Stimulated activated CD8-positive, alpha-beta memory T cell treated with anti-CD3 and anti-CD28 coated beads, Interleukin-4, amount 100 ng/mL, for 4 hours (primary cell): Measurements from ENCODE around the gene PGLYRP1.

ENCODE experiments used
- DNase-seq, 2 donors: peaks; one replicate each; pipeline ENCODE4 v3.0.0-alpha.2; 2020; ENCODE audit warnings: low read depth in 2 of 2, low spot score in 1 of 2

Gene PGLYRP1, protein sequence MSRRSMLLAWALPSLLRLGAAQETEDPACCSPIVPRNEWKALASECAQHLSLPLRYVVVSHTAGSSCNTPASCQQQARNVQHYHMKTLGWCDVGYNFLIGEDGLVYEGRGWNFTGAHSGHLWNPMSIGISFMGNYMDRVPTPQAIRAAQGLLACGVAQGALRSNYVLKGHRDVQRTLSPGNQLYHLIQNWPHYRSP

DNA sequence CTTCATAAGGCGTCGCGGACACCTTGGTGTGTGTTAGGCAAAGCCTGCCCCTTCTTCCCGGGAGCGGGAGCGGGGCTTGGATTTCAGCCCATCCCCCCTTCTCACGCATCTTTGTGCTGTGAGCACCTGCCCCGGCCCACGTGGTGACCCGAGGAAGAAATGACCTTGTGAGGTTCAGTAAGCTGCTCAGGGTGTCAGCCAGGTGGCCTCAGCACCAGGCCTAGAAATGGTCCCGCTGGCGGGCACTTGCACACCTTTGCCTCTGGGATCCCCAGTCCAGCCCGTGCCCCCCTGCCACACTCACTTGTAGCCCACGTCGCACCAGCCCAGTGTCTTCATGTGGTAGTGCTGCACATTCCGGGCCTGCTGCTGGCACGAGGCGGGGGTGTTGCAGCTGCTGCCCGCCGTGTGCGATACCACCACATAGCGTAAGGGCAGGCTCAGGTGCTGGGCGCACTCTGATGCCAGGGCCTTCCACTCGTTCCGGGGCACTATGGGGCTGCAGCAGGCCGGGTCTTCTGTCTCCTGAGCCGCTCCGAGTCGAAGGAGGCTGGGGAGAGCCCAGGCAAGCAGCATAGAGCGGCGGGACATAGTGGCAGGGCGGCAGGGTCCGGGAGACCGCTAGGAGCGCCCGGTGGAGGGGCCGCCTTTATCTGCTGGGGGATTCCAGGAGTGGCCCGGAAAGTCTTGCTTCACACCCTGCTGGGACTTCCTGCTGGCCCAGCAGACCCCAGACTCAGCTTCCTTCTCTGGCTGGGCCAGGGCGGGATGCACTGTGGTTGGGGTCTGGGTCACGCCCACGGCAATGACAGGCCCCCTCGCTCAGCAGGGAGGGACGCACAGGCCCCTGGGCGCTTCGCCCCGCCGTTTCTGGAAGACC, at the start of gene PGLYRP1:
Gene PGLYRP1, minus strand, starts transcription at position 623 of the 880 bp plus-strand sequence. Its CDS starts 32 bp downstream, at position 591.
- DNase-seq, result no peak

DNA sequence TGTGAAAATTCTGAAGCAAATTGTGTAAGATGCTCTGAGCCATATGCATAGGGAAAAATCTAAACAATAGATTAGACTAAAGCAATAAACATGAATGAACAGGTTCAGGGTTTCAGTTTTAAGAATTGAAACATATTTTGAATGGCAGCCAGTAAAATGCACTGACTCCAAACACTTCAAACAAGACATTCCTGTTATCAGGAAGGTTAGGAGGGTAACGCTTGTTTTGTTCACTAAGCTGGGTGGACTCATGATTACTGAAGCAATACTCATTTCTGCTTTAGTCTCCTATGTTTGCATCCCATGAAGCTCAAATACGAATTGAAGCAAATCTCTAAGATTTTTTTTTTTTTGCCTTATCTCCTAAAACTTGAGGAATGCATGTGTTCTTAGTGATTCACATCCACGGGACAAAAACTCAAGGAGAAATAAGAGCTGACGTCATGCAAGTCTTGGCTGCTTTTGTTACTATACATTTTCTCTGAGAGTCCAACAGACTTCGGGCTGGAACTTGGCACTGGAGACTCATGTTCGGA, 47.0 kb upstream of the PGLYRP1 start:
- DNase-seq, result no peak

DNA sequence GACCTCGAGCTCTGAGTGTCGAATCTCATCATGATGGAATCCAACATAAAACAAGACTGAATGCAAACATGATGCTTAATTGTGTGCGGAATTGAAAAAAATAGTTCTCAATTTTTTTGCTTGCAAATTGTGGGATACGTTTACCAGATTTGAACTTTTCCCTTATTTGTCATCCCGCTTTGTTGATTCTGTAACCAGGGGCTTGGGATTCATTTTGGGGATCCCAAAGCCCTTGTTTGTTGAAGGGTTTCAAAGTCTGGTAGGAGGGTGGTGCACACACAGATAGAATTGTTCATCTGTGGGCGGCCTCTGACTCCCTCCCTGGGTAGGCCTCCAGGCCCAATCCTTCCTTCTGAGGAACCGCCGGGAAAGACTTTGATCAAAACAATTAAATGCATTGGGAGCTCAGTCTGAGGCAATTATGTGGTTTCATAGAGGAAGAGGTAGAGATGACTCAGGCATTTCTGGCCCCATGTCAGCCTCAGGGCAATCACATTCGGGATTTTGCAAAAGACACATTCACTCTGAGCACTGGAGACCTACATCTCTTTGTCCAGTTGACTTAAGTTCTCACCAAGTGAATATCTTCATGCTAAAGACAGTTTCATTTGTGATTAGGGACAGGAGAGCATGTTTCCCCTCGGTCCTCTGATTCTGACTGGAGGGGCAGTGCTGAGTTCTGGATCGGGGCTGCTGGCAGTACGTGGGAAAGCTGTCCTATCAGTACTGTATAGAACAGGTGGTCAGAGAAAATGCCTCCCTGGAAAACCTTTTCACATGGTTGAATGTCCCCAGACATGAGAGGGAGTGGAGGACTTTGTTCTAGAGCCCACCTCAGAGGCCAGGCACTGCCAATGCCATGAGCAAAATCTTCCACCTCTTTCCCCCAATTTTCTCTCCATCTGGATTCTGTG, 45.7 kb upstream of the PGLYRP1 start:
- no peak for DNase-seq

DNA sequence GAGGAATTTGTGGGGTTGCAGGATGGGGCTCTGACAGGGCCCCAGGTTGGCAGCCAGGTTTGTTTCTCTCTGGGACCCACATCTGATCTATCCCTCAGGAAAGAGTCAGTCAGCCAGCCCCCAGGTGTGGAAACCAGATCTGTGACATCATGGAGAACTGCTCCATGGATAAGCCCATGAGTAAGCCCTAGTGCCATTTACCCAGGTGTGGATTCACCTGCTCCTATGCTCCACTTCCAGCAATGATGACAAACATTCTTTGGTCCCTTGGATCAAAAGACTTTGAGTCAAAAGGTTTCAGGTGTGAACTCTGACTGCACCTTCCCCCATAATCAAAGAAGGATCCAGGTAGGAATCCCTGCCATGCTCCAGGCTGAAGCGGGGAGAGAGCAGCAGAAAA, 44.8 kb upstream of the PGLYRP1 start:
- no peak for DNase-seq

DNA sequence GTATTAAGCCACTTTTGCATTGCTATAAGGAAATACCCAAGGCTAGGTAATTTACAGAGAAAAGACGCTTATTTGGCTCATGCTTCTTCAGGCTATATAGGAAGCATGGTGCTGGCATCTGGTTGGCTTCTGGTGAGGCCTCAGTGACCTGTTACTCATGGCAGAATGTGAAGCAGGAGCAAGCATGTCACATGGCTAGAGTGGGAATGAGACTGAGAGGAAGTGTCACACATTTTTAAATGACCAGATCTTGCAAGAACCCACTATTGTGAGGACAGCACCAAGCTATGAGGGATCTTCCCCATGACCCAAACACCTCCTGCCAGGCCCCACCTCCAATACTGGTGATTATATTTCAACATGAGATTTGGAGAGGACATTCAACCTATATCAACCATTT, 43.6 kb upstream of the PGLYRP1 start:
- no peak for DNase-seq

DNA sequence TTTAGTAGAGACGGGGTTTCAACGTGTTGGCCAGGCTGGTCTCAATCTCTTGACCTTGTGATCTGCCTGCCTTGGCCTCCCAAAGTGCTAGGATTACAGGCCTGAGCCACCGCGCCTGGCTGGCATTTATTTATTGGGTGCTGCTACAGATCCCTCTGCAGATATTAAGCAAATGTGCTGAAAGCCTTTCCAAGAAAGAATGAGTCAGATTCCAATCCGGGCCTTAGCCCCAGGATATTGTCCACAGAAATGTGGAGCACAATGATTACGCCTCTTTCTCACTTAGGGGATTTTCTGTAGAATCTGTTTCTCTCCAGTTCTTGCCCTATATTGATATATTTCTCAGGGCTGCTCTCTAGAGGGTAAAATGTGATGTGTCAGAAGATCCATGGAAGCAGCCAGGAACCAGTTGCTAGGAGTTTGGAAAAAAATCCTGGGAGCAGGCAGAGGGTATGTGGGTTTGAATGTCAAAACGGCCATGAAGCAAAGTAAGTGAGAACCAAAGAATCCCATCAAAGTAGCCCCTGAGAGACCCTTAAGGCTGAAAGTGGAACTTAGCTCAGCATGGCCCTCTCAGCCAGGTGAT, 42.7 kb upstream of the PGLYRP1 start:
- DNase-seq, result no peak

DNA sequence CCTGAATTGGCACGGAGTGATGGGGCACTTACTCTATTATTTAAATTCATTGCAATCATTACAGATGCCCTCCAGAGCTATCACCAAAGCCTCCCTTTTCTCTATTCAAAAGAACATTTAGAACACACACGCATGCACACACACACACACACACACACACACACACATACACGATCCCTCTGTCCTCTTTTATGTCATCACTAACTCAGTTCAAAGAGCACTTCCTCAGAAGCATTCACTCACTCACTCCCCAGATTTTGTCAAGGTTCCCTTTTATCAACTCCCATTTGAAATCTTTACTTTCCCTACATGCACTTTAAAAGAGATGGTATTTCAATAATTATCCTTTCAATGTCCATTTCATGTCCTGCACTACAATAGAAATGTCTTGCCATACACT, 40.3 kb upstream of the PGLYRP1 start:
- DNase-seq, result no peak

DNA sequence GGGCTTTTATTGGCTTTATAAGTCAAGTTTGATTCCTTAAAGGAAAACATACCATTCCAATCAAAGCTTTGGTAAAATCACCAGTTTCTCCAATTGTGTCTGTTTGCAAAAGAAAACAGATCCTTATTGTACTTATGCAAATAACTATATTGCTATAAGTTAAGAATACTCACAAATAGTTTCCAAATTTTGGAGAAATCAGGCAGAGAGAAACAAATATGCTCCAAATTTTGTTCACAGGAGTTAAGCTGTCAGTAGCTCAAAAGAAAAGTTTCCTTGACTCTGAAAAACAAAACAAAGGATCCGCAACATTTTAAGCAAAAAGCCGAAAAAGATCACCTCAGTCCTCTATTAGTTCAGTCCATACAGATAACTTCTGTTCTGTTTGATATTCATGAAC, 37.2 kb upstream of the PGLYRP1 start:
- no peak for DNase-seq

DNA sequence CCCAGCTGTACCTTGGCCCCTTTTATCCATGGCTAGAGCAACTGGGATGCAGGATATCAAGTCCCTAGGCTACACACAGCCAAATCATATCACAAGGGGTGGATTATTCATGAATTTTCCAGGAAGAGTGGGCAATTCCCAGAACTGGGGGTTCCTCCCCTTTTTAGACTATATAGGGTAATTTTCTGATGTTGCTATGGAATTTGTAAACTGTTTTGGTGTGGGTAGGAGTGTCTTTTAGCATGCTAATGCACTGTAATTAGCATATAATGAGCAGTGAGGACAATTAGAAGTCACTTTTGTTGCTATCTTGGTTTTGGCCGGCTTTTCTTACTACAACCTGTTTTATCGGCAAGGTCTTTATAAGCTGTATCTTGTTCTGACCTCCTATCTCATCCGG, 35.9 kb upstream of the PGLYRP1 start:
- DNase-seq, result no peak

DNA sequence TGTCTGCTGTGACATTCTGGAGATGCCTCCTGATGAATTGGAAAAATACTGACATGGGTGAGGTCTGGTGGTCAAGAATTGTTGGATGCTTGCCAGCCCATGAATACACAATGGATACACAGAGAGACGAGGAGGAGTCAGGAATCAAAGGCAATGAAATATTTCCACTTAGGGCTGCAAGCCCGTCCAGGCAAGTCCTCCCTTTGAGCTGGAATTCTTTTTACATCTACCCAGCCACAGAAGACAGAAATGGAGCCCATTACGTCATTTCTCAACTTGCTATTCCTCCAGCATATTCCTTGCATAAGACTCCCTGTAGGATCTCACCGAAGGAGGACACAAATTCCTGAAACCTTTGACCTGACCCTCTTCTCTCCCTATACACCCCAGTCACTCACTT, 33.7 kb upstream of the PGLYRP1 start:
- no peak for DNase-seq

DNA sequence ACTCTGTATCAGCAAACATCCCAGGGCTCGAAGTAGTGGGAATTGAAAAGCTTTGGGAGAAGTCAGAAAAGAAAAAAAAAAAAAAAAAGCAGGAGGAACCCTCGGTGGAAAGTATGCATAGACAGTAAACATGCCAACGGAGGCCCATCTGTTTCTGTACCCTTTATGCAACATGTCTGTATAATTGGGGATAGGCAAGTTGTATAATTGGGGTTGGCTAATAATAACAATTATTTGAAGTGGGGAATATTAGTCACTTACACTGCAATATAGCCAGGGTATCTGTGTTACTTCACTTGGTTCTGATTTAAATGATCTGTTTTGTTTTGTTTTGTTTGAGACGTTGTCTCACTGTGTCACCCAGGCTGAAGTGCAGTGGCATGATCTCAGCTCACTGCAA, 30.0 kb upstream of the PGLYRP1 start:
- no peak for DNase-seq

DNA sequence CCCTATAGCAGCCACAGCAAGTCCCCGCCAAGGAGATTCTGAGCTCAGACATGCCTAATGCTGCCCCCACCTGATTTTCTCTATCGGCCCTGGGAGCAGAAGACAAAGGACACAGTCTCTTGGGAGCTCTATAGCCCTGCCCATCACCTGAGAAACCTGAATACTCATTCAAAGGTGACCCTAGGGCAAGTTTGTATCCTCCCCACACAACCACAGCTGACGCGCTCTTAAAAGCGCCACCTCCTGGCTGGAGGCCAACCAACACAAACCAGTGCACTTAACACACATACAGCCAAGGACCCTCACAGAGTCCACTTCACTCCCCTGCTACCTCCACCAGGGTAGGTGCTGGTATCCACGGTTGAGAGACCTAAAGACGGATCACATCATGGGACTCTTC, 26.7 kb upstream of the PGLYRP1 start:
- DNase-seq, result no peak

DNA sequence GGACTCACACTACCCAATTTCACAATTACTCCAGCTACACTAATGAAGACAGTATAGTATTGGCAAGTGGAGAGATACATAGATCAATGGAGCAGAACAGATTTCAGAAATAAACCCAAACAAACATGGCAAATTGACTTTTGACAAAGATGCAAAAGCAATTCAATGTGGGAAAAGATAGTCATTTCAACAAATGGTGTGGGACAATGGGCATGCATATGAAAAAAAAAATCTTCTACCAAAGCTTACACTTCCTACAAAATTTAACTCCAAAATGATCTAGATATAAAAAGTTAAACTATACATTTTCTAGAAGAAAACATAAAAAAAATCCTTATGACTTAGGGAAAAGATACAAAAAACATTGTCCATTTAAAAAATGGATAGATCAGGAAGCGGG, 20.7 kb upstream of the PGLYRP1 start:
- DNase-seq, result no peak

DNA sequence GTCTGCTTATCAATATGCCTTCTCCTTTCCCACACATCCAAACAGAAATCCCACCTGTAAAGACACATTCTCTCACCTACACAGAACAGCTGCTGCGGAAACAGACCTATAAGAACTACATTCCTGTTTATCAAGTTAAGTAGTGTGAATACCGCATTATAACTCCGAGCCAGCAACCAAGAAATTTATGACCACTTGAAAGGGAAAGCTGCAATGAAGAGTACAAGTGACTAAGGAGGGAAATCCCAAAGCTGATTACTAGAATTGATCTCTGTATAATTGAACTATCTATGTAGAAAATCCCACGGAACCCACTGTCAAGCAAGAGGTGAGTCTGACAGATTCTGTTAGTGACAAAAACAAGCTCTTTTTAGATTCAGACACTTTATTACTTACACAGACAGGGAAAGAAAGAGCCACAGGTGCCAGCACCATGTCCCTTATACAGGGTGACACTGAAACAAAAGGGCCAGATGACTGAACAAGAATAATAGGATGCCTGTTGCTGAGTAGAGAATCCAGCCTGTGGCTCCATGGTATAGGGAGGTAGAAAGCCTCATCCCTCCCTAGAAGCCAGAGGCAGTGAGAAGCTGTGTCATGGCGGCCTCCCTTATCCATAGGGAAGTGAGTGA, 19.5 kb upstream of the PGLYRP1 start:
- no peak for DNase-seq

DNA sequence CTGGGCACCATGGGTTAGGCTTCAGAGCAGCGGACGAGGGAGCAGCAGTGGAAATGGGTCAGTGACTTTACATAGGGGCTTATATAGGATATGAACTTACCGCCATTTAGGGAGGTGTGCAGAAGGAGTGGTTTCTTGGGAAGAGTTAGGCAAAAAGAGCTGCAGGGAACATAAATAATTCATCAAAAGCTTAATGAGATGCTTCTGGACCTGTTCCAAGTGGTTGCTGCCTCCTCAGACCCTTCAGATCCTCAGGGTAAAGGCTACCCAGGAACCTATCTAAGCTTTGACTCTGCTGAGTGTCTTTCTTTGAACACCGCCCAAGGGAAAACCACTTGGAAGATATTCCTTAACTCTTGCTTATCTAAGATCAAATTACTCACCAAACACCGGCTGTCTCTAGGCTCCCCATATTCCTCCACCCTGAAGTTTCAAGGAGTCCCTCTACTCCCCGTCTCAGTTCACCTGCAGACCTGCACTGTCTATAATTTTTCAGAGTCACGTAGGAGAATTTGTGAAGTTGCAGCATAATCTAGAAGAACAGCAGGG, 18.2 kb upstream of the PGLYRP1 start, which contains the start of gene IGFL4:
Gene IGFL4, minus strand, starts transcription at position 51 of the 549 bp plus-strand sequence. Its CDS starts 40 bp downstream, at position 11.
- no peak for DNase-seq

DNA sequence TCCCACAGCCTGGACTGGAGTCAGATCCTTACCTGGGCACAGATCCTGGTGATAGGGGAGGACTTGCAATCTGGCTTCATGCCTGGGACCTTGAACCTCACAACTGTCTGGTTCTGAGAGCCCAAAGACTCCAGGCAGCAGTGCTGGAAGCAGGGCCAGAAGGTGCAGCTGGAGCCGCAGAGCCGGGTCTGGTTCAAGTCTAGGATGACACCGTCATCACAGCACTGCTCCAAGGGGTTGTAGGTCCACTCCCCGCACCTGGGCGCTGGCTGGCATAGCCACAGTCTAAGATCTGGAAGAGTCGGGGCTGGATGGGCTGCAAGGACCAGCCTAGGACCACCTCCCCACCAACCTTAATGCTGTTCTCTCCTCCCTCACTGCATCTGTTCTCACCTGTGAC, 17.3 kb upstream of the PGLYRP1 start:
- no peak for DNase-seq

DNA sequence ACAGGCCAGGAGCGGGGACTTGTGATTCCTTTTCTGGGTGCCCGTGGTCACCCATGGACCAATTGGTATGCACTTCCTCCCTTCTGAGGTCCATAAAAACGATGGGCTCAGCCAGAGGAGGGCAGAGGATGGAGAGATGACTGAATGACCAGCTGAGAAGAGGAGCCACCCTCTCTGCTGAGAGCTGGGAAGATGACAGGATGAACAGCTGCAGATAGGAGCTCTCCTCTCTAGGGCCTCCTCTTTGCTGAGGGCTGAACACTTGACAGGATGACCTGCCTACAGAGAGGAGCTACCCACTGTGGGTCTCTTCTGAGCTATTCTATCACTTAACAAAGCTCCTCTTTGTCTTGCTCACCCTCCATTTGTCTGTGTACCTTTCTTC, 13.9 kb upstream of the PGLYRP1 start:
- DNase-seq, result no peak

DNA sequence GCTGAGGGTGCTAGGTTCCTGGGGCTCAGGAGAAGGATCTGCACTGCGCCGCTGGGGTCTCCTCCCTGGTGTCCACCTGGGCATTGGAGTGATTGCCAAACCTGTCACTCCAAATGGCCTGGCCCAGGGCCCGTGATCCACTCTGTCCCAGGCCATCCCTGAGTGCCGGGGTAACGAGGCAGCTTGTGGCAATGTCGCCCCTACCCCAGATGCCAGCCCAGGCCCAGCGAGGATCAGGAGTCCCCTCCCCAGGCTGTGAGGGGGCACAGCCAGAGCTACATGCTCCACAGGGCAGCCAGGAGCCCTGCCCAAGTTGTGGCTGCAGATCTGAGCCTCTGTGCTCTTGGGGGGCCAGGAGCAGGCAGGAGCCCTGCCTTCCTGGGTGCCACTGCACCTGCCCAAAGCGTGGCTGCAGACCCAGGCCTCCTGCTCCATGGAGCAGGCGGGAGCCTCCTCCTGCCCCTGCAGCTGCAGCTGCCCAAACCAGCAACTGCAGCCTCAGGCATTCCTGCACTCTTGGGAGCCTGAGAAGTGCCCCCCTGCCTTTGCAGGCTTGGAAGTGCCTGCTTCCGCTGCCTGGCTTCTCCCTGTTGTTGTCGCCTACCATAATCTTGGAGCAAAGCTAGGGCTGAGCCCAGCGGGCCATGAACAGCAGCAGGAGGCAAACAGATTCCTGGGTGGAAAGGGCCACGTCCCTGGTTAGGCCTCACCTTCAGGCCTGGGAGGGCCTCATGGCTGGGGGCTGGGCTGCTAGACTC, 13.3 kb upstream of the PGLYRP1 start:
- no peak for DNase-seq

DNA sequence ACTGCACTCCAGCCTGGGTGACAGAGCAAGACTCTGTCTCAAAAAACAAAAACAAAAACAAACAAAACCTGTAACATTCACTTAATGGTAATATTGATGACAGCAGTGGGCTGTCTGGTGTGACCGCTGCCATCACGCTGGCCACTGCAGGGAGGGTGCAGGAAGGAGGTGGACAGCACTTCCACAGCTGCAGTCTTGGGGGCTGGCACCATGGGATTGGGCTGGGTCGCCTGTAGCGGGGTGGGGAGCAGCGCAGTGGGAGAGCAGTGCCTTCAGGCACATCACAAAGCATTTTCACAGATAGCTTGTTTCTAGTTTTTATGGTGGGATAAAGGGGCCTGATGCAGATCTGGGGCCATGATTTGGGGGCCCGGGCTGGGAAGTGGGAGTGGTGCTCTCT, 12.7 kb upstream of the PGLYRP1 start:
- DNase-seq, result no peak
